Stimulated activated effector memory CD8-positive, alpha-beta T cell treated with anti-CD3 and anti-CD28 coated beads, Interleukin-12 subunit alpha, Interleukin-12 subunit beta, amount 100 ng/mL, for 72 hours (primary cell): ENCODE data around the gene YIPF2.
A peak's percentile ranks its signal among the peaks of the same experiment; 100 is the strongest.

ENCODE experiments used
- ATAC-seq: fragments of 150-1000 bp; cut with Tn5 transposase; 2 replicates; pipeline ENCODE4 v1.10.0; 2021
- DNase-seq, 2 donors: peaks; one replicate each; pipeline ENCODE4 v3.0.0; 2021 to 2022; ENCODE audit warnings: low spot score in 2 of 2
- H3K27ac Mint-ChIP-seq: one replicate; pipeline ENCODE4 v1.8.0; 2022; ENCODE audit warnings: mild to moderate bottlenecking, mixed read lengths
- H3K36me3 Mint-ChIP-seq: one replicate; pipeline ENCODE4 v1.8.0; 2022; ENCODE audit warnings: mild to moderate bottlenecking, mixed read lengths
- H3K4me1 Mint-ChIP-seq: one replicate; pipeline ENCODE4 v1.8.0; 2022; ENCODE audit warnings: mixed read lengths
- H3K4me3 Mint-ChIP-seq: one replicate; pipeline ENCODE4 v1.8.0; 2022; ENCODE audit warnings: mild to moderate bottlenecking, mixed read lengths
- H3K9me3 Mint-ChIP-seq: one replicate; pipeline ENCODE4 v1.8.0; 2022; ENCODE audit warnings: mixed read lengths

YIPF2 gene

GRCh38 chr19:10928563-10929401, at the start of gene YIPF2, which contains the start of gene TIMM29:
Gene YIPF2 (minus strand): TSS chr19:10928639. CDS start chr19:10928410, 229 bp downstream.
Gene TIMM29 (plus strand): TSS chr19:10928811. CDS start chr19:10928823, 12 bp downstream.
- DNase-seq = peak; percentile 84 to 97
- Mint-ChIP-seq H3K9me3 (no peaks in the 10 kb centered on the region), H3K4me3 (peak within 1 kb of the TSS; percentile 83), H3K36me3 (peaks cover 87% of the 10 kb centered on the region), H3K27ac (peak within 1 kb of the TSS; percentile 92), H3K4me1 (peaks cover 36% of the 10 kb centered on the region)
- peak; percentile 92 for ATAC-seq

DNA sequence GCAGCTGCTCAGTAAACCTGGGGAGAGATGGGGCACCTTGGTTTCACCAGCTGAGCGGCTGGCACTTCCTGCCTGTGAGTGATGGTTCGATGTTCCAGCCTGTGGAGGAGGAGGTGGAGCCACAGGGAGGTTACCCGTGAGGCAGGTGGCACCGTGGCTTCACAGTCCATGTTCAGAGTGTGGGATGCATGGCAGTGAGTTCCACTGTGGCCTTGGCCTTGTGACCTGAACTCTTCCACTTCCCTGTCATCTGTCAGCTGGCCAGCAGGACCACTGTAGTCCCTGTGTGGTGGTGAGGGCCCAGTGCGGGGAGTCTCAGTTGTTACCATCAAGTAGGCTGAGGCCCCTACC, 49.3 kb upstream of the YIPF2 start:
- Mint-ChIP-seq H3K27ac (peak overlapping the region; percentile 34), H3K36me3 (peaks cover 15% of the 10 kb centered on the region), H3K4me3 (no peak overlapping the region), H3K9me3 (no peaks in the 10 kb centered on the region), H3K4me1 (peaks cover 28% of the 10 kb centered on the region)
- DNase-seq (no peak), ATAC-seq (no peak)

- no peaks in the 10 kb centered on the region for H3K9me3 Mint-ChIP-seq
- H3K27ac Mint-ChIP-seq = no peak overlapping the region
- no peak for DNase-seq
- peaks cover 28% of the 10 kb centered on the region for H3K4me1 Mint-ChIP-seq
- ATAC-seq = no peak
- H3K4me3 Mint-ChIP-seq = no peak overlapping the region
- H3K36me3 Mint-ChIP-seq = peaks cover 8% of the 10 kb centered on the region
These were observed 47.9 kb upstream of the YIPF2 start for GRCh38 chr19:10976131-10976892.

- Mint-ChIP-seq H3K4me3 (no peak overlapping the region), H3K9me3 (no peaks in the 10 kb centered on the region), H3K36me3 (peaks cover 8% of the 10 kb centered on the region), H3K27ac (no peak overlapping the region), H3K4me1 (peaks cover 31% of the 10 kb centered on the region)
- ATAC-seq = no peak
- DNase-seq = no peak
These were observed 47.1 kb upstream of the YIPF2 start for GRCh38 chr19:10975374-10976130.

- Mint-ChIP-seq H3K4me1 (peaks cover 40% of the 10 kb centered on the region), H3K36me3 (peaks cover 8% of the 10 kb centered on the region), H3K4me3 (no peak overlapping the region), H3K27ac (peak overlapping the region; percentile 62), H3K9me3 (no peaks in the 10 kb centered on the region)
- DNase-seq = no peak
- no peak for ATAC-seq
These were observed 42.8 kb upstream of the YIPF2 start for GRCh38 chr19:10971107-10971726.

- ATAC-seq (no peak), DNase-seq (no peak)
- peaks cover 41% of the 10 kb centered on the region for H3K4me1 Mint-ChIP-seq
- no peaks in the 10 kb centered on the region for H3K9me3 Mint-ChIP-seq
- no peaks in the 10 kb centered on the region for H3K36me3 Mint-ChIP-seq
- no peak overlapping the region for H3K4me3 Mint-ChIP-seq
- no peak overlapping the region for H3K27ac Mint-ChIP-seq
These were observed 40.2 kb upstream of the YIPF2 start for GRCh38 chr19:10968527-10969135.

DNA sequence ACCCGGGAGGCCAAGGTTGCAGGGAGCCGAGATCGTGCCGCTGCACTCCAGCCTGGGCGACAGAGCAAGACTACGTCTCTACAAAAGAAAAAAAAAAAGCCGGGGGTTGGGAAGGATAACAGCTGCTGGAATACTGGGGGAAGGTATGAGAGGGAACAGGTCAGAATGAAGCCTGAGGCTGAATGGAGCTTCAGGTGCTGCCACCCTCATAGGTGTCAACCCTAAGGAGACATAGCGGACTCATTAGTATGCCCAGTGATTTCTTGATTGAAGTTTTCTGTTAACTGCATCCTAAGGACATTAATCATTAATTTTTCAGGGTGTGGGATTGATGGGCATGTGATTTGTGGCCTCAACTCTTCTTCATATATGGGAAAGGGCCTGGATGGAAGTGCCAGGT, 38.4 kb upstream of the YIPF2 start:
- Mint-ChIP-seq H3K36me3 (peaks cover 16% of the 10 kb centered on the region), H3K4me1 (peaks cover 60% of the 10 kb centered on the region), H3K4me3 (no peak overlapping the region), H3K9me3 (no peaks in the 10 kb centered on the region), H3K27ac (no peak overlapping the region)
- DNase-seq (no peak), ATAC-seq (no peak)

DNA sequence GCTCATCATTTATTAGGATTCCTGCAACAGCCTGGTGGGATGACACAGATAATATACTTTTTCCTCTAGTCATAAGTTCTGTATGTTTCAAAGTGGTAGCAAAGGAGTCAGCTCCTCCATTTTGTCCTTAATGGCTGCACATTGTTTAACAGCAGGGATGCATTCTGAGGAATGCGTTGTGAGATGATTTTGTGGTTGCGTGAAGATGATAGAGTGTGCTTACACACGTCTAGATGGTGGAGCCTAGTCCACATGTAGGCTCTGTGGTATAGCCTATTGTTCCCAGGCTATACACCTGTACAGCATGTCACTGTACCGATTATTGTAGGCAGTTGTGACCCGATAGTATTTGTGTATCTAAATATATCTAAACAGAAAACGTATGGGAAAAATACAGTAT, 37.0 kb upstream of the YIPF2 start:
- peaks cover 59% of the 10 kb centered on the region for H3K4me1 Mint-ChIP-seq
- no peak overlapping the region for H3K4me3 Mint-ChIP-seq
- no peak overlapping the region for H3K27ac Mint-ChIP-seq
- no peak for ATAC-seq
- peaks cover 25% of the 10 kb centered on the region for H3K36me3 Mint-ChIP-seq
- DNase-seq = no peak
- no peaks in the 10 kb centered on the region for H3K9me3 Mint-ChIP-seq

- no peak overlapping the region for H3K27ac Mint-ChIP-seq
- DNase-seq (no peak), ATAC-seq (no peak)
- H3K4me3 Mint-ChIP-seq = no peak overlapping the region
- peaks cover 59% of the 10 kb centered on the region for H3K4me1 Mint-ChIP-seq
- H3K9me3 Mint-ChIP-seq = no peaks in the 10 kb centered on the region
- peaks cover 28% of the 10 kb centered on the region for H3K36me3 Mint-ChIP-seq
These were observed 36.5 kb upstream of the YIPF2 start for GRCh38 chr19:10964903-10965302.

DNA sequence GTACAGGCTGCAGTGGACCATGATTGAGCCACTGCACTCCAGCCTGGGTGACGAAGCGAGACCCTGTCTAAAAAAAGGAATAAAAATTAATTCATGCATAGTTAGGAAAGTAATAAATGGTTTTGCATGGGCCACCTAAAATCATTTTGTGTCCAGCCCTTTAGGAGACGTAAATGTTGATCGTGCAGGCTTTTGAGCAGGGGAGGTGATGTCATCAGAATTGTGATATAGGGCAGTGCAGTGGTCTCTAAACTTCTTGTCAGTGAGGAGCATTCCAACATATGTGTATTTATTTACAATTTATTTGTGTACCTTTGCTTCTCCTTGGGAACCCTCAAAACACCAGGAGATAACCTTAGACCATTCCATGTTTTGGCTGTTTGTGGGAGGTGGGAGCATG, 35.4 kb upstream of the YIPF2 start:
- no peak for DNase-seq
- H3K27ac Mint-ChIP-seq = peak overlapping the region; percentile 82
- peaks cover 58% of the 10 kb centered on the region for H3K4me1 Mint-ChIP-seq
- peak overlapping the region; percentile 84 for H3K4me3 Mint-ChIP-seq
- no peaks in the 10 kb centered on the region for H3K9me3 Mint-ChIP-seq
- H3K36me3 Mint-ChIP-seq = peaks cover 28% of the 10 kb centered on the region
- ATAC-seq = no peak

GRCh38 chr19:10962863-10963262, 34.4 kb upstream of the YIPF2 start:
- Mint-ChIP-seq H3K27ac (peak overlapping the region; percentile 82), H3K36me3 (peaks cover 28% of the 10 kb centered on the region), H3K4me3 (peak overlapping the region; percentile 84), H3K4me1 (peaks cover 49% of the 10 kb centered on the region), H3K9me3 (no peaks in the 10 kb centered on the region)
- ATAC-seq (no peak), DNase-seq (peak in 1 of 2 donors; percentile 56)

DNA sequence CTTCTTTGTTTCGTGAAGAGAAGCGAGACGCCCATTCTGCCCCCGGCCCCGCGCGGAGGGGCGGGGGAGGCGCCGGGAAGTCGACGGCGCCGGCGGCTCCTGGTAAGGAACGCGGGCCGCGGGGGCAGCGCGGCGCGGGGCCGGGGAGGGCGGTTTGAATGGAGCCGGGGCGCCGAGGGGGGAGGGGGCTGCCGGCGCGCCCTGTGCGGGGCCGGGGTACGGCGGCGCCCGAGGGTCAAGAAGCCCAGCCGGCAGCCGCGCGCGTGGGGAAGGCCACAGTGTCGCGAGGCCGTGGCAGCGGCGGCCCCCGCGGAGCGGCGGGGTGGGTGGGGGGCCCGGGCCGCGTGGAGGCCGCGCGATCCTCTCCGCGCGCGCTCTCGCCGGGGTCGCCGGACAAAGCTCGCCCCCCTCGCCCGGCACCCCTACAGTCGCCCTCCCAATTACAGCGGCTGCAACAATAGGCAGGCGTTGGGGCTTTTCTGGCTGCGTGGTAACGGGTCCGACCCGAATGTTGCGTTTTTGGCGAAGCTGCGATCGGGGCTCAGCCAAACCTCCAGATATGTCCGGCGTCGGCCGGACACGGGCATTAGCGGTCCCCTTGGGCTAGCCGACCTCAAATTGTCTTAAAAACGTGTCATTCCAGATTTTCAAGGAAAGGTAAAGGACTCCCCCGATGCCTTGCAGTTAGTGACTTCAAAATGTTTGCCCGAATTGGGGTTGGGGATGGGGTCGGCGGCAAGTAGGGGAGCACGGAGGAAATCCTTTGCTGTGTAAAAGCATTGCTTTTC, 32.8 kb upstream of the YIPF2 start:
- Mint-ChIP-seq H3K4me1 (peaks cover 49% of the 10 kb centered on the region), H3K4me3 (peak overlapping the region; percentile 84)
- DNase-seq = peak; percentile 8 to 72

GRCh38 chr19:10960314-10961072, 32.1 kb upstream of the YIPF2 start, which contains the start of gene SMARCA4:
Gene SMARCA4 (plus strand): TSS chr19:10961030. CDS start chr19:10984152, 23,122 bp downstream.
- Mint-ChIP-seq H3K4me1 (peaks cover 46% of the 10 kb centered on the region), H3K36me3 (peaks cover 28% of the 10 kb centered on the region), H3K9me3 (no peaks in the 10 kb centered on the region), H3K4me3 (peak within 1 kb of the TSS; percentile 84), H3K27ac (peak within 1 kb of the TSS; percentile 96)
- DNase-seq (peak; percentile 98 to 99), ATAC-seq (peak; percentile 81)

More for the DNA sequence above, 32.8 kb upstream of the YIPF2 start:
- Mint-ChIP-seq H3K36me3 (peaks cover 28% of the 10 kb centered on the region), H3K9me3 (no peaks in the 10 kb centered on the region), H3K27ac (peak overlapping the region; percentile 75)
- ATAC-seq = peak; percentile 51
